GM12891 (cell line): ENCODE measurements around the gene GALM.

Source experiments
- DNase-seq: peaks from one replicate; pipeline ENCODE4 v3.0.0; 2011; ENCODE audit warnings: low spot score; ENCODE audit not compliant: insufficient read length
- FAIRE-seq: peaks from 2 replicates; lab custom pipeline; 2011; peaks lifted over from hg19 to GRCh38; lab: Jason Lieb, UNC
- PAX5 ChIP-seq: IDR thresholded peaks from 2 replicates; pipeline ENCODE4 v1.6.1; 2011; ENCODE audit warnings: low read length, moderate library complexity, mild to moderate bottlenecking; ENCODE audit not compliant: insufficient read depth, severe bottlenecking
- POLR2A ChIP-seq: IDR thresholded peaks from 2 replicates; pipeline ENCODE4 v1.6.1; 2011; ENCODE audit warnings: low read depth, low read length, control low read depth
- POLR2AphosphoS5 ChIP-seq: IDR thresholded peaks from 2 replicates; pipeline ENCODE4 v1.6.1; 2011; ENCODE audit warnings: low read depth, low read length, control low read depth
- POU2F2 ChIP-seq: IDR thresholded peaks from 2 replicates; pipeline ENCODE4 v1.6.1; 2011; ENCODE audit warnings: low read depth, mild to moderate bottlenecking, control low read depth, low read length, moderate library complexity
- SPI1 ChIP-seq: IDR thresholded peaks from 2 replicates; pipeline ENCODE4 v1.6.1; 2011; ENCODE audit warnings: low read depth, low read length, control low read depth
- TAF1 ChIP-seq: IDR thresholded peaks from 2 replicates; pipeline ENCODE4 v1.6.1; 2011; ENCODE audit warnings: low read depth, low read length, control low read depth

Gene GALM

DNA sequence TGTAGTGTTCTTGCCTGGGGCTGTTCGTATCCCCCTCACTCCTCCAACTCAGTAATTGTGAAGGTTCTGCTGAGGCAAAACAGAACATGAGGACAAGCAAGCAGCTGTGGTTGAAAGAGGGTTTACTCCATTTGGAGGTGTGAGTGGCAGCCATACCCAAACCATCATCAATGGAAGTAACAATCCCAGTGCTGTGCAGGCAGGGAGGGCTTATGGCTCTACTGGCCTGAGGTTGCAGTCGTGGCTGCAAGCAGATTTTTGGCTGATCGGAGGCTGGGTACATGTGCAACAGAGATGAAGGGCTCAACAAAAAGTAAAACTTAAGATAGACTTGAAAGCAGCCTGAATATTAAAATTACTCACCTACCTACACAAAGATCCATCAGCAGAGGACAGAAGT lies 72.0 kb downstream of the GALM start:
- TF ChIP-seq POLR2A = no peak
- no peak for TF ChIP-seq PAX5
- no peak for TF ChIP-seq TAF1
- TF ChIP-seq POLR2AphosphoS5 = no peak
- TF ChIP-seq SPI1 = no peak
- DNase-seq = no peak
- FAIRE-seq = no peak

DNA sequence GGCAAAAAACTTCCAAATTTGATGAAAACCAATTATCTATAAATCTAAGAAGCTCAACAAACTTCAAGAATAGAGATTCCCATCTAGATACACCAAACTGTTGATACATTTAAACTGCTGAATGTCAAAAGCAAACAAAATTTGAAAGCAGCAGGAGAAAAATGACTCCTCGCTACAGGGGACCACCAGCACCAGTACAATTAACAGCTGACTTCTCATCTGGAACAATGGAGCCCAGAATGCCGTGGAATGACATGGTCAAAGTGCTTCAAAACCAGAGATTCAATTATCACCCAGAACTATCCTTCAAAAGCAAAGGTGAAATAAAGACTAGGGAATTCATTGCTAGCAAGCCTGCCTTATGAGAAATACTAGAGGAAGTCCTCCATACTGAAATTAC lies 73.6 kb downstream of the GALM start:
- DNase-seq (no peak), FAIRE-seq (no peak)
- no peak for TF ChIP-seq TAF1
- TF ChIP-seq POU2F2 = no peak
- no peak for TF ChIP-seq PAX5
- TF ChIP-seq POLR2A = no peak
- TF ChIP-seq SPI1 = no peak
- TF ChIP-seq POLR2AphosphoS5 = no peak

DNA sequence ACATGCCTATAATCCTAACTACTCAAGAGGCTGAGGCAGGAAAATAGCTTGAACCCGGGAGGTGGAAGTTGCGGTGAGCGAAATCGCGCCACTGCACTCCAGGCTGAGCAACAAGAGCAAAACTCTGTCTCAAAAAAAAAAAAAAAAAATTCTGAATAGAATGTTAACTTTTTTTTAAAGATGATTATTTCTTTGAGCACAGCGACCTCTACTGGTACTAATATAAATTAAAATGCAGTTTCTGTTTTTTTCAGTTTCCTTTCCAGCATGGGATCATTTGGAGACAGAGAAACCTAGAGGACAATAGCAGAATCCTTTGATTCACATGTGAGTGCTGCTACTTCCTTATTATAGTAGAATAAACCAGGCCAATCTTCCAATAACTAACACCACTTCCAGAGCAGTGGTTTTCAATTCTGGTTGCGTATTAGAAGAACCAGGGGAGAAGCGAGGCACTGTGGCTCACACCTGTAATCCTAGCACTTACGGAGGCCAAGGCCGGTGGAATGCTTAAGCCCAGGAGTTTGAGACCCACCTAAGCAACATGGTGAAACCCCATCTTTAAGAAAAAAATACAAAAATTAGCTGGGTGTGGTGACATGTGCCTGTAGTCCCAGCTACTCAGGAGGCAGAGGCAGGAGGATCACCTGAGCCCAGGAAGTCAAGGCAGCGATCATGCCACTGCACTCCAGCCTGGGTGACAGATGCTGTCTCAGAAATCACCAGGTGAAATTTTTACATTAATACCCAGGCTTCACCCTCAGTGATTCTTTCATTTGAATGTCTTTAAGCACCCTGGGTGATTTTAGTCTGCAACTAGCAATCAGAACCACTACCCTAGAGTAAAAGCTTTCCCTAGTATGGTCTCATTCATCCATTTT lies 75.2 kb downstream of the GALM start:
- FAIRE-seq (no peak), DNase-seq (no peak)
- TF ChIP-seq POU2F2 (no peak), POLR2A (no peak; the same call in 1 of the 2 replicates), POLR2AphosphoS5 (no peak; the same call in 1 of the 2 replicates), TAF1 (no peak), PAX5 (no peak), SPI1 (no peak)

DNA sequence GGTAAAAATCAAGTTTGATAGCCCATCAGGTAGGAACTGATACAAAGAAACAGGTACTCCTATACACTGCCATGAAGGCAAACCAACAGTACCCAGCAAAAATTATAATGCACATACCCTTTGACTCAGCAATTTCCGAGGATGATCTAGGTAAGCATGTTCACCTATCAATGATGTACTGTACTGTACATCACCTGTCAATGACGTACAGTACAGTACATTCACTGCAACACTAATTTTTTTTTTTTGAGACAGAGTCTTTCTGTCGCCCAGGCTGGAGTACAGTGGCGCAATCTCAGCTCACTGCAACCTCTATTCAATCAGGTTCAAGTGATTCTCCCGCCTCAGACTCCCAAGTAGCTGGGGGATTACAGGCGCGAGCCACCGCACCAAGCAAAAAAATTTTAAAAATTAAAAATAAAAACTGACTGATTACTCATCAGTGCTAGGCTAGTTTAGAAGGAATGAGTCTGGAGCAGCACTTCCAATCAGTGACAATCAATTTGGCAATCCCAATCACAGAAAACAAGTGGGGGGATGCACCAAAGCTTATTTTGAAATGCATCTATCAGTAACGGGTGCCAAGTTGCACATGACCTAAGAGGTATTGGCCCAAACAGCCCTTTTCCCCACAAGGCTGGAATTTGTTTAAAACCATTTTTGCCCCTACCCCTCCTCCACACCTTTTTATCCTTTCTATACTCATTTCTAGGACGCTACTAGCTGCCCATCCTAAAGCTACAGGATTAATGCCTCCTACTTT lies 77.1 kb downstream of the GALM start:
- FAIRE-seq = no peak
- TF ChIP-seq PAX5 = no peak
- no peak for TF ChIP-seq TAF1
- TF ChIP-seq POLR2AphosphoS5 = peak; percentile 89
- DNase-seq = no peak

DNA sequence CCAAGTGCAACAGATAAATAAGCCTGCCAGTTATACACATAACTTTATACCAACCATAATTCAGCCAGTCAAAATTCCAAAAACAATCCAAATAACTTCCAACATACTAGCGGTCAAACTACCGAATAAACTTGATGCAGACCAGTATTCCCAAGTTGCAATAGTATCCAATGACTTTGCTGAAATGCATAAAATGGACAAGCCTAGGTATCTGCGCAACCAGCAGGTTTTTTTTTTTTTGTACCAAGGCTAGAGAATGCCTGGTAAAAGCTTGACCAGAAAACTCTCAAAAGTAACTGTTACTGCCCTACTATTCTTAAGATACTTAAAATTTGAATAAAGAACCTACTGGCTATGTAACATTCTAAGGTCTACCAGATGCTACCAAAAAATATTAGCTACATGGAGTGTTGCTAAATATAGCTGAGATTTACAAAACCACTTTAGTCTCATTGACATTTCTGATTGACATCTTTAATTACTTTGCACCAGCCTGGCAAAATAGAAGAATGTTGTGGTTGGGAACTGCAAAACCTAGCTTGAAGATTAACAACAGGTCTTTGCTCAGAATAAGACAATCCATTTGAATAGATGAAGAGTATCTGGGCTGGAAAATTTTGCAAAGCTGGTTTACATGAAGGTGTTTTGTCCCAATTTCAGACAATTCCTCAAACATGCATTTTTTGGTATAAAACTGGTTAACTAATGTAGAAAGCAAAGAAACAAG lies 77.9 kb downstream of the GALM start:
- no peak for DNase-seq
- TF ChIP-seq POLR2AphosphoS5 = no peak
- TF ChIP-seq SPI1 = no peak
- no peak for FAIRE-seq

DNA sequence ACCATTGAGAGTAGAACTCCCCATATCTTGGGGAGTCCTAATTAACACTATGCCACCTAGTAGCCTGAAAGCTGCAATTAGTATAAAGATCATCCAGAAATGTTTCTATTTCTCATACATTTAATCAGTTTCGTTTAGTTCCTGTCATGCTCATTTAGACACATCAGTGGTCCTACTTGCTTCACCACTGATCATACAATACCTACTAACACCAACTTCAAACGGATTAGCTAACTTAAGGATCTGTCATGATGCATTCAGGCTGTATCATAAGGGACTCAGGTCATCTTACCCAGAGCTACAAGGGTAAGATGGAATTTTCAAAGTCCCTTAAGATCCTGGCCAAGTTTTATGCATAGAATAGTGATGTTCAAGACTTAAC lies 78.5 kb downstream of the GALM start:
- TF ChIP-seq POLR2A (no peak), POLR2AphosphoS5 (peak; percentile 58; the same call in 1 of the 2 replicates), SPI1 (no peak)
- FAIRE-seq (no peak), DNase-seq (no peak)

DNA sequence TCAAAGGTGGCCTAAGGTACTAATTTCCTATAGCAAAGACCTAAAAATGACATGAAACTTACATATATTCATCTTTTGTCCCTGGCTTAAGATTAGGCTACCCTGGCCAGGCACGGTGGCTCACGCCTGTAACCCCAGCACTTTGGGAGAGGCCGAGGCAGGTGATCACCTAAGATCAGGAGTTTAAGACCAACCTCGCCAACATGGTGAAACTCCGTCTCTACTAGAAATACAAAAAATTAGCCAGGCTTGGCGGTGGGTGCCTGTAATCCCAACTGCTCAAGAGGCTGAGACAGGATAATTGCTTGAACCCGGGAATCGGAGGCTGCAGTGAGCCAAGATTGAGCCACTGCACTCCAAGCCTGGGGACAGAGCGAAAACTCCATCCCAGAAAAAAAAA lies 79.4 kb downstream of the GALM start:
- no peak for FAIRE-seq
- TF ChIP-seq TAF1 (no peak), POLR2A (peak; percentile 30; the same call in 1 of the 2 replicates)
- DNase-seq = no peak

DNA sequence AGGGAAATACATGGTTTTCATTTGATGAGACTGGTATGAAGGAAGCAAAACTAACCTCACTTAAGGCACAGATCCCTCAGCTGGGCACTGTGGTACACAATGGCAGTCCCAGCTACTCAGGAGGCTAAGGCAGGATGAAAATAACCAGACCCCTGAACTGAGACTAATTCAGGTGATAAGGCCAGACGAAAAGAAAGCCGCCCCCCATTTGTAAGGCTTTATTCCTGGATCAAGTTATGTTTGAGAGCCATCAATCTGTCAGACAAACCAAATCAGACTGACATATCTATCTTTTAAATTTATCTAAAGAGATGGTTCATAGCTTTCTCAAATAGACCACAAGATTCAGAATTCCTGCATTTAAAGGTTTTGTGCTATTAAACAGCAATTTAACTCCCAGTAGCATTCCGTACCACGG lies 81.1 kb downstream of the GALM start:
- FAIRE-seq = no peak
- no peak for DNase-seq
- TF ChIP-seq POLR2A (peak; percentile 45; the same call in 1 of the 2 replicates), POLR2AphosphoS5 (no peak), TAF1 (no peak)

DNA sequence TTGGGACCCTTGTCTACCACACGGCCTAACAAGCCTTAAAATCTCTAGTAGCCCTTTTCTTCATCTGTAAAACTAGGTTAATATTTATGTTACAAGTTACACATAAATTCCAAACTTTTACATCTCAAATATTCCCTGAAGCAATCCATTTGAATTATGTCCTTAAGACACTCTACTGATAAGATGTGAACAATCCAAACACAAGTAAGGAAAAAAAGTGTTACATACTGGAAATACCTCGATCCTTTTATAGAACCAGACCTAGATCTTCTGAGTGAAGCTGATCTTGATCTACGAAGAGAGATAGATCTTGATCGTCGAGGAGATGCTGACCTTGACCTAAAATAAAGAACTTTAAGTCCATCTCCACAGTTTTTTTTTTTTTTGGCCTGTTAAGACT lies 81.9 kb downstream of the GALM start:
- no peak for DNase-seq
- FAIRE-seq = no peak
- TF ChIP-seq TAF1 = no peak
- no peak for TF ChIP-seq POLR2A
- no peak for TF ChIP-seq PAX5
- no peak for TF ChIP-seq SPI1
- TF ChIP-seq POLR2AphosphoS5 = no peak
- TF ChIP-seq POU2F2 = no peak

DNA sequence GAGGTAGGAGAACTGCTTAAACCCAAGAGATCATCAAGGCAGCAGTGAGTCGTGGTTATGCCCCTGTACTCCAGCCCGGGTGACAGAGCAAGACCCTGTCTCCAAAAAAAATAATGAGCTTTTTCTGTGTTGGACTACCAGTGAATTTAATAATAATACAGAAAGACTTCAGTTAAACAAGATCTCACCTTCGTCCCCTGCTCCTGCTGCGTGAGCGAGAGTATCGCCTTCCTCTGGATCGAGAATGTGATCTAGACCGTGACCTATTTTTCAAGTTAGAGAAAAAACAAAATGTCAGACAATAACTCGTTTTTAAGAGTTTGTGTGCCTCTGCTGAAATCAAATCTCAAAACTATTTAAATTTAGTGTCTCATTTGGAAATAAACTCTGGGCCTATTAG lies 82.5 kb downstream of the GALM start:
- TF ChIP-seq POU2F2 (no peak), POLR2A (no peak), PAX5 (no peak), POLR2AphosphoS5 (no peak), SPI1 (no peak), TAF1 (no peak)
- no peak for FAIRE-seq
- DNase-seq = no peak
